IMR-90 (cell line): Measurements from ENCODE around the gene GGA2. TPM values are rescaled to one million over a fixed set of nuclear protein-coding genes. Genes with fewer than 3 reads are reported as not detected.

Experiments used
- ATAC-seq: fragments of 200-7000 bp; cut with Tn5 transposase; 2 replicates; pipeline ENCODE4 v1.9.1; 2020; ENCODE audit warnings: low read depth, mild to moderate bottlenecking, moderate library complexity
- BruUV-seq: library from RNA; stranded (reverse); fragments of 400-500 nt; replicated peaks from 2 replicates; lab custom pipeline; 2021; lab: Mats Ljungman, UMichigan
- CTCF ChIA-PET: fragments of 300-600 bp; formaldehyde crosslinking; extraction: SDS; loops from one replicate; lab custom pipeline; 2021; ENCODE audit warnings: antibody characterized with exemption; lab: Yijun Ruan, JAX
- POLR2A ChIA-PET: fragments of 300-600 bp; sonication (Branson Sonifier 250); formaldehyde crosslinking; loops from one replicate; lab custom pipeline; 2022; ENCODE audit warnings: antibody characterized with exemption; ENCODE audit not compliant: unreplicated experiment; lab: Charles Lee
- DNase-seq: peaks from one replicate; pipeline ENCODE4 v3.0.0; 2013
- H2AFZ ChIP-seq: replicated peaks from 2 replicates; pipeline ENCODE3; 2013; ENCODE audit warnings: low read length, mild to moderate bottlenecking; ENCODE audit not compliant: poor library complexity
- H2AK5ac ChIP-seq: 2 replicates; pipeline ENCODE4 v1.6.1; 2013; ENCODE audit warnings: low read depth, low read length, inconsistent platforms
- H2AK9ac ChIP-seq: replicated peaks from 2 replicates; pipeline ENCODE3; 2013; ENCODE audit warnings: mild to moderate bottlenecking, low read depth, low read length, moderate library complexity; ENCODE audit not compliant: poor library complexity
- H2BK120ac ChIP-seq: 2 replicates; pipeline ENCODE4 v1.6.1; 2013; ENCODE audit warnings: low read depth, low read length, inconsistent platforms
- H2BK15ac ChIP-seq: 3 replicates; pipeline ENCODE4 v1.6.1; 2013; ENCODE audit warnings: low read depth, low read length, inconsistent platforms
- H2BK20ac ChIP-seq: 2 replicates; pipeline ENCODE4 v1.6.1; 2013; ENCODE audit warnings: low read depth, mild to moderate bottlenecking, inconsistent platforms, low read length, moderate library complexity
- H2BK5ac ChIP-seq: 2 replicates; pipeline ENCODE4 v1.6.1; 2013; ENCODE audit warnings: mild to moderate bottlenecking, low read depth, low read length, inconsistent platforms; ENCODE audit not compliant: poor library complexity, severe bottlenecking
- H3K14ac ChIP-seq: replicated peaks from 2 replicates; pipeline ENCODE4 v1.6.1; 2013; ENCODE audit warnings: low read depth, low read length, inconsistent platforms
- H3K18ac ChIP-seq: 2 replicates; pipeline ENCODE4 v1.6.1; 2013; ENCODE audit warnings: low read depth, low read length, control low read depth
- H3K23ac ChIP-seq: 2 replicates; pipeline ENCODE4 v1.6.1; 2013; ENCODE audit warnings: low read depth, low read length, inconsistent platforms
- H3K27ac ChIP-seq: 2 replicates; pipeline ENCODE4 v1.5.1; 2013; ENCODE audit warnings: mild to moderate bottlenecking, control low read depth, low read length; ENCODE audit not compliant: insufficient read depth
- H3K27me3 ChIP-seq: 2 replicates; pipeline ENCODE4 v1.6.1; 2013; ENCODE audit warnings: low read length; ENCODE audit not compliant: control insufficient read depth, insufficient read depth
- H3K36me3 ChIP-seq: 2 replicates; pipeline ENCODE4 v1.6.1; 2013; ENCODE audit warnings: low read length, mixed read lengths; ENCODE audit not compliant: control insufficient read depth, insufficient read depth
- H3K4ac ChIP-seq: 2 replicates; pipeline ENCODE4 v1.6.1; 2013; ENCODE audit warnings: low read depth, low read length, inconsistent platforms
- H3K4me1 ChIP-seq: 2 replicates; pipeline ENCODE4 v1.6.1; 2013; ENCODE audit warnings: low read length, mixed read lengths; ENCODE audit not compliant: control insufficient read depth, insufficient read depth
- H3K4me2 ChIP-seq: 2 replicates; pipeline ENCODE4 v1.6.1; 2013; ENCODE audit warnings: low read depth, mild to moderate bottlenecking, control low read depth, low read length, moderate library complexity
- H3K4me3 ChIP-seq: 2 replicates; pipeline ENCODE4 v1.5.1; 2013; ENCODE audit warnings: low read depth, mild to moderate bottlenecking, control low read depth, low read length, moderate library complexity; ENCODE audit not compliant: insufficient read depth
- H3K56ac ChIP-seq: 2 replicates; pipeline ENCODE4 v1.6.1; 2013; ENCODE audit warnings: low read length, inconsistent platforms; ENCODE audit not compliant: insufficient read depth; ENCODE audit errors: extremely low read depth
- H3K79me1 ChIP-seq, 2 experiments: 2 replicates each; pipeline ENCODE4 v1.6.1; 2013; ENCODE audit warnings: low read length in 2 of 2, inconsistent platforms in 1 of 2, low read depth in 1 of 2
- H3K9ac ChIP-seq: 2 replicates; pipeline ENCODE4 v1.6.1; 2013; ENCODE audit warnings: low read depth, low read length, control low read depth
- H3K9me1 ChIP-seq: 2 replicates; pipeline ENCODE4 v1.6.1; 2013; ENCODE audit warnings: low read length, inconsistent platforms; ENCODE audit not compliant: insufficient read depth
- H3K9me3 ChIP-seq: 2 replicates; pipeline ENCODE4 v1.6.1; 2013; ENCODE audit warnings: low read length; ENCODE audit not compliant: control insufficient read depth, insufficient read depth
- H4K20me1 ChIP-seq: 2 replicates; pipeline ENCODE4 v1.6.1; 2013; ENCODE audit warnings: low read length, inconsistent platforms; ENCODE audit not compliant: insufficient read depth
- H4K5ac ChIP-seq: 2 replicates; pipeline ENCODE4 v1.6.1; 2013; ENCODE audit warnings: mild to moderate bottlenecking, low read depth, low read length, control low read depth
- H4K8ac ChIP-seq, 2 experiments: 2 replicates each; pipeline ENCODE4 v1.6.1; 2013; ENCODE audit warnings: low read depth in 2 of 2, low read length in 2 of 2, control low read depth in 1 of 2, inconsistent platforms in 1 of 2
- H4K91ac ChIP-seq: 2 replicates; pipeline ENCODE4 v1.6.1; 2013; ENCODE audit warnings: low read depth, low read length, inconsistent platforms; ENCODE audit not compliant: insufficient read depth
- FOS ChIP-seq: fragments of 150-350 bp; IDR thresholded peaks from 2 replicates; pipeline ENCODE4 v1.6.1; 2016; ENCODE audit warnings: low read depth, low read length
- WGBS, 2 experiments: methylation state at CpG; one replicate each; pipeline versions ENCODE4 v1.1.5 to v1.1.7; 2013; ENCODE audit warnings: missing lambda C conversion rate in 2 of 2; ENCODE audit not compliant: insufficient read length in 1 of 2; ENCODE audit errors: extremely low coverage in 2 of 2; 5-methylcytosine and 5-hydroxymethylcytosine counted together
- dilution Hi-C: fragments of 300-500 bp; cut with HindIII; formaldehyde crosslinking; loops from one replicate; pipeline ENCODE4 v1.14.3; 2018; ENCODE audit warnings: low sequenced_read_pairs; ENCODE audit not compliant: unreplicated experiment
- in situ Hi-C: fragments of 300-500 bp; cut with MboI; formaldehyde crosslinking; loops from 3 replicates; pipeline ENCODE4 v1.14.3; 2019; ENCODE audit warnings: low sequenced_read_pairs, inconsistent platforms, mixed read lengths
- intact Hi-C: fragments of 100-400 bp; cut with micrococcal nuclease; formaldehyde crosslinking; loops from 2 replicates; pipeline ENCODE4 v1.10.0; 2022
- polyA plus RNA-seq, 3 experiments: library from polyadenylated mRNA; depleted of rRNA; stranded (reverse); fragments of >200 nt; gene quantifications; 2 replicates each; pipeline ENCODE4 v1.2.3, GENCODE V29; 2012; ENCODE audit warnings: low replicate concordance in 1 of 3
- total RNA-seq: library from RNA; depleted of rRNA; stranded (reverse); fragments of >200 nt; gene quantifications from 2 replicates; pipeline ENCODE4 v1.2.3, GENCODE V29; 2012
- TF ChIP-seq, protein P1 (sequence below): conservative IDR thresholded peaks from 2 replicates; pipeline ENCODE4 v1.5.1; 2012; ENCODE audit warnings: mild to moderate bottlenecking, low read depth, low read length, improper control_type of control experiment

Gene GGA2
- total and polyA plus RNA-seq, 2 of the 4 experiments (the other 2 are of a cell fraction): 16.5 to 30.1 TPM

DNA sequence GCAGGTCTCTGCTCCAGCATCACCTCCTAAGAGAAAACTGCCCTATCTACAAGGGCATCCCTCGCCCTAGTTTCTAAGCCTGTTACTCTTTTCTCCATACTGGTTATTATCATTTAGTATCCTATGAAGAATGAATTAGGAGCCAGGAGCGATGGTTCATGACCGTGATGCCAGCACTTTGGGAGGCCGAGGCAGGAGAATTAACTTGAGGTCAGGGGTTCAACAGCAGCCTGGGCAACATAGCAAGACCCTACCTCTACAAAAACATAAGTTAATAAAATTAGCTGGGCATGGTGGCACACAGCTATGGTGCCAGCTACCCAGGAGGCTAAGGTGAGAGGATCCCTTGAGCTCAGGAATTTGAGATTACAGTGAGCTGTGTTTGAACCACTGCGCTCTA, 39.6 kb upstream of the GGA2 start:
- Histone ChIP-seq H3K36me3 (peaks cover 53% of the 10 kb centered on the region), H3K9ac (no peak overlapping the region), H3K79me1 (peaks cover 0 to 16% of the 10 kb centered on the region in 2 experiments; a peak in 3 of 4 replicates), H2AK5ac (no peak overlapping the region), H2AK9ac (no peak overlapping the region), H4K5ac (no peak overlapping the region), H3K23ac (no peak overlapping the region), H4K8ac (no peak overlapping the region), H3K9me1 (no peaks in the 10 kb centered on the region), H3K27me3 (no peaks in the 10 kb centered on the region), H3K9me3 (no peaks in the 10 kb centered on the region), H2BK5ac (no peak overlapping the region), H2BK120ac (no peak overlapping the region), H3K14ac (no peak overlapping the region), H4K20me1 (no peaks in the 10 kb centered on the region), H2BK15ac (no peak overlapping the region), H3K4ac (no peak overlapping the region), H3K4me2 (no peak overlapping the region), H3K4me3 (no peak overlapping the region), H4K91ac (no peak overlapping the region), H2BK20ac (no peak overlapping the region), H2AFZ (no peak overlapping the region), H3K4me1 (no peaks in the 10 kb centered on the region), H3K27ac (no peak overlapping the region), H3K18ac (no peak overlapping the region), H3K56ac (no peak overlapping the region)
- POLR2A ChIA-PET: no interaction called here
- no peak for ATAC-seq
- no TSS peak for BruUV-seq
- CTCF ChIA-PET: no interaction called here
- intact Hi-C loops (no loop called here), in situ Hi-C loops (no loop called here), dilution Hi-C loops (no loop called here)
- no CpG with 5 or more reads among the region's 5 CpGs for WGBS, 2 experiments
- no peak for TF ChIP-seq FOS
- TF ChIP-seq, protein P1, sequence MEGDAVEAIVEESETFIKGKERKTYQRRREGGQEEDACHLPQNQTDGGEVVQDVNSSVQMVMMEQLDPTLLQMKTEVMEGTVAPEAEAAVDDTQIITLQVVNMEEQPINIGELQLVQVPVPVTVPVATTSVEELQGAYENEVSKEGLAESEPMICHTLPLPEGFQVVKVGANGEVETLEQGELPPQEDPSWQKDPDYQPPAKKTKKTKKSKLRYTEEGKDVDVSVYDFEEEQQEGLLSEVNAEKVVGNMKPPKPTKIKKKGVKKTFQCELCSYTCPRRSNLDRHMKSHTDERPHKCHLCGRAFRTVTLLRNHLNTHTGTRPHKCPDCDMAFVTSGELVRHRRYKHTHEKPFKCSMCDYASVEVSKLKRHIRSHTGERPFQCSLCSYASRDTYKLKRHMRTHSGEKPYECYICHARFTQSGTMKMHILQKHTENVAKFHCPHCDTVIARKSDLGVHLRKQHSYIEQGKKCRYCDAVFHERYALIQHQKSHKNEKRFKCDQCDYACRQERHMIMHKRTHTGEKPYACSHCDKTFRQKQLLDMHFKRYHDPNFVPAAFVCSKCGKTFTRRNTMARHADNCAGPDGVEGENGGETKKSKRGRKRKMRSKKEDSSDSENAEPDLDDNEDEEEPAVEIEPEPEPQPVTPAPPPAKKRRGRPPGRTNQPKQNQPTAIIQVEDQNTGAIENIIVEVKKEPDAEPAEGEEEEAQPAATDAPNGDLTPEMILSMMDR: no peak
- DNase-seq: no peak
